NCI-H2171 treated with DMSO at 0.1 percent for 48 hours (cell line): ENCODE measurements around the gene YWHAH.

Experiments
- DNase-seq: peaks from one replicate; lab custom pipeline; 2025; lab: John Stamatoyannopoulos, UW

The YWHAH gene

DNA sequence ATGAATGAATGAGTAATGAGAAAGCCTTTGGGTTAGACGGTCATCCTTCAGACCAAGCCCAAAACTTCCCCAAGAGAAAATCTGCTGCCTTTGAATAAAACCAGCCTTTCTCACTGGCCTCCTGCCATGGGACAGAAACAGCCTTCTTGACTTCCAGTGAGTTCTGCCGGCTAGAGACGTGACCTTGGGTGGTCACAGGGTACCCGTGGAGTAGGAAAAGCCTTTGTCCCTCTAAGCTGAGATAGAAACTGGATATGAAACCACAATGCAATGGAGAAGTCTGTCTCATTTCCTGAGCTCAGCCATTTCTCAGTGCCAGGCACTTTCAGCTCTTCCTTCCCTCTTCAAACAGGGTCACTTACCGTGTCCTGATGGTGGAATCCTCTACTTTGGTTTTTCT is 21.2 kb upstream of the YWHAH start:
- DNase-seq, result no peak

- DNase-seq, result no peak
Observed at GRCh38 chr22:31923747-31924146, 20.6 kb upstream of the YWHAH start.

- no peak for DNase-seq
Observed at GRCh38 chr22:31925056-31925455, 19.3 kb upstream of the YWHAH start.

DNA sequence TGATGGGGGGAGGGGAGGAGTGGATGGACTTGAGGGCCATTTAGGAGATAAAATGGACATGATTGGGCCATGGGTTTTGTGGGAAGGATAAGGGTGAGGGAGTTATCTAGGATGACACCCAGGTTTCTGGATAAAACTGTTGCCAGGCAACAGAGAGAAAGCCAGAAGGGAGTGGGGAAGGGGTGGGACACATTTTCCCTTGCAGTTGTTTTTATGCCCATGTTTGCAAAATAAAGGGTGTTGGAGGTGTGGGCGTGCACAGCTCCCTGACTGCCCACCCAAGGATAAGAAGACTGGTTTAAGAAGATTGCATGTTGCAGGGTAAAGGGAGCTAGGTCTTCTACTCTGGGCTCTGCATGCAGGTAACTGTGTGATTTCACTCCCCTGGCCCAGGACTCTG is 18.3 kb upstream of the YWHAH start:
- DNase-seq, result no peak

DNA sequence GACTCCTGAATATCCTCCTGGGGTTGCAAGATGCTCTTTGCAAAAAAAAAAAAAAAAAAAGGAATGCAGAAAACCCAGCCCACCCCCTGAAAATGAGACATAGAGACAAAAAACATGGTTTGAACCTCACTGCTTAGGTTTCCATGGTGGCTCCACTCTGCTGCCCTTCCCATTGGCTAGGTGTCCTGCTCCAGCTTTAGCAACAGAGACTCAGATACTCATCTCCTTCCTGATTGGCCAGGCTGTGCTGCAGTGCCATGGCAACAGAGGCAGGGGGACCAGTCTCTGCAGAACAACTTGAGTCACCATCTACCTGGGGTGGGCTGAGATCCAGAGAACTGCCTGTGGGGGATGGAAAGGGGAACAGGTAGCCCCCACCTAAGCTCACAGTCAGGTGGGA is 17.4 kb upstream of the YWHAH start:
- no peak for DNase-seq

DNA sequence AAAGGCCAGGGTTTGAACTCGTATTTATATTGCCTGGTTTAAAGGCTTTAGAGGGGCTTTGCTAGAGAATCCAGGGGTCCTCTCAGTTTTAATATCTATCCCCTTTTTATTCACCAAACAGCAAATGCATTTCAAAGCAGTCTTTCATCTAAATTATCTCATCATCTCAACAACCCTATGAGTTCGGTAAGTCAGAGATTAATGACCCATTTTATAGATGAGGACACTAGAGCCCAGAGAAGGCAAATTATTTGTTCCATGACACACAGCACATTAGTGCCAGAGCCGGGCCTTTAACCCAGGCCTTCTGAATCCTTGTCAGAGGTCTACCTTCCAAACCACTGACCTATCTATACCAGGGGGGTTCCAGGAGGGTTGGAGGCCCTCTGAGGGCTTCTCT is 16.8 kb upstream of the YWHAH start:
- DNase-seq, result no peak

DNA sequence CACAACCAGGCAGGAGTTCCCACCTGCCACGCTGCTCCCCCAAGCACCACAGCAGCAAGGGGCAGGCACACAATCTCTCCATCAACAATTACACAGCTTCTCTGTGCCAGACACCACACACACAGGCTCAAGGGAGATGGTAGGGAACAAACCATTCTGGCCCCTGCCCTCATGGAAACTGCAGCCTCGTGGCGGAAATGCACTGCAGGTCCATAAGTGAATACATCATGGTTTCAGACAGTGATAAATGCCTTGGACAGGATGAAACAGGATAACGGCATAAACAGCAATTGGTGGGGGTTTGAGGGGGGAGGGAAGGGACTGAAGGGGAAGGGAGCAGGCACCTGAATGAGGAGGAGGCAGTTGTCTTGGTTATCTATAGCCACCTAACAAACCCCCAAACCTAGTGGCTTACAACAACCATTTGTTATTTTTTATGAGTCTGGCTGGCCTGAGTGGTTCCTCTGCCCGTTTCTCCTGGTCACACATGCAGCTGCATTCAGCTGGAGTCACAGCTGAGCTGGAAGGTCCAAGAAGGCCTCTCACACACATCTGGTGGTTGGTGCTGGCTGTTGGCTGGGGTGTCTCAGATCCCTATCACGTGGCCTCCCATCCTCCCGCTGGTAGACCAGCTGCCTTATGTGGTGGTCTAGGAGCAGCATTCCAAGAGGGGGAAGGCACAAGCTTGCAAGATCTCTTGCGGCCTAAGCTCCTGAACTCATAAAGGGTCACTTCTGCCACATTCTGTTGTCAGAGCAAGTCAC is 15.0 kb upstream of the YWHAH start:
- no peak for DNase-seq

DNA sequence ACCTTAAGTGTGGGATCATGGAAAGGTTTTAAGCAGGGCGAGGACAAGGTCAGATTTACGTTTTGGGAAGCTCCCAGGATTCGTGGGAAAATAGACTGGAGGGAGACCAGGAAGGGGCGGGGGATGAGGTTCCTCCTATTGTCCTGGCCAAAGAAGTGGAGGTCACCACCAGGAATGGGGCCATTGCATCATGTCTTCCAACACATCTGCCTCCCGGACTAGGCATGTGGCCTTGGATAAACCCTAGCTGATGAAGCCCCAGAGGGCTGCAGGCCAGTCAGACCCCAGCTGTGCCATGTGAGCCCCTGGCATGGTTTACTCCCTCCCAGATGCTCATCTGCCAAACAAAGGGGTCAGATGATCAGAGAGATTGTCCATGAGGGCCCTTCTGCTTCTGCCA is 11.5 kb upstream of the YWHAH start:
- DNase-seq, result no peak

DNA sequence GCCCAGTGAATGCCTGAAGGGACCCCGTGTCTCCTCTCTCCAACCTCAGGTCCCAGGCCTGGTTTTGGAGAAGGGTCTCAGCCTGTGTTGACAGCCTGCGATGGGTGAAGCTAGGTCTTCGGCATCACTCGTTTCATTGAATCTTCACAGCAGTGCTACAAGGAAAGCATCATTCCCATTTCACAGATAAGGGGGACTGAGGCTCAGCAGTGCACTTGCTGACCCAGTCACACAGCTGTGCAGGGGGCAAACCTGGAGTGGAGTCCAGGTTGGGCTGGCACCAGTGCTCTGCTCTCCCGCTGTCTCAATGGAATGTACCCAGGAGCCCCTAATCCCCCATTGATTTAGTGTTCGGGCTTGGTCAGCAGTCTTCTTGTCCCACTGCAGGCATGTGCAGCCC is 10.9 kb upstream of the YWHAH start:
- no peak for DNase-seq

DNA sequence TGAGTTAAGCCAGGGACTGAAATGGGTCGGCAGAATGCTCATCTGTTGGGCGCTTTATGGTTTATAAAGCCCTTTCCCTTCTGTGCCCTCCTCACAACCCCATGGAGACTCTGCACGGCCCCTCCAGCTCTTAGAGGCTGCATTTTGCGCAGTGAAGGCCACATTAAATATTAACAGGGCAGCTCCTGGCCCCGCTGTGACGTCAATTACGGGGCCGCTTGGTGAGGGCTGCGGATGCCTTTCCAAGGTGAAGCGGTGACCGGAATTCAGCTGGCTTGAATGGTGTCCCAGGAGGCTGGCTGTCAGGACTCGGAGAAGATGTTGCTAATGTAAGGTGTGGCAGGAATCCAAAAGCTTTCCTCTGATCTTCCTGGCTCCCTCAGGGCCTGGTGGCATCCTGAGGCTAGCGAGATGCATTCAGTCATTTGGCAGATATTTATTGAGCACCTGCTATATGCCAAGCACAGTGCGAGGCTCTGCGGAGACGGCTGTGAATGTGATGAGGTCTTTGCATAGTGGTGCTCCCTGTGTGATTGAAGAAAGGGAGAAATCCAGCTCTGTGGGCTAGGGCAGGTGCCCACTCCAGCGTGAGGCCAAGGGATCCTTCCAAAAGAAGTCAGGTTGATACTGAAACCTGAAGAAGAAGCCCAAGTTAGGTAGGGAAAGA is 10.4 kb upstream of the YWHAH start:
- peak; percentile 36 for DNase-seq

DNA sequence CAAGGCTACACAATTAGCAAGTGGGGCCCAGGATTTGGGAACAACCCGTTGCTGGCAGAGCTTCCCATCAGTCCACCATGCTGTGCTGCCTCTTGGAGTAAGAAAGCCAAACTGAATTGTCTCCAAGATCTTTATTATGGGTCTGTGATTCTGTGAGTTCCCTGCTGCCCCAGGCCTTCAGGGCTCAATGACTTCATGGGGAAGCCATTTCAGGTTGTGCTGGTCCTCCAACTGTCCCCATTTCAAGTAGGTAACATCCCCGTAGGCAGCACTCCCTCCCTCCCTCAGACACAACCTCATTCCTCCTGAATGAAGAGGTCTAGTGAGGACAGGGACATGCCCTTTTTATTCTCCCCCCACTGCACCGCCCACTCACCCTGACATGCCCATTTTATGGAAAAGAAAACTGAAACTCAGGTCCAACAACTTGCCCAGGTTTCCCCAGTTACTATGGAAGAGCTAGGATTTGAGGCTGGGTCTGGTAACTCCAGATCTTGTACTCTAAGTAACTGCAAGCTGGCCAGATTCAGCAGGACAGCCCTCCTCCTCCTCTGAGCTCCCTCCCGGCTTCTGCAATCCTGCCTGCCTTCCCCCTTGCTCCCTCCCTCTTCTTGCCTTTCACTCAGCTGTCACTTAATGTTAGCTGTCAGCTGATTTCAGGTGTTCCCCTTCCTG is 8.2 kb upstream of the YWHAH start:
- DNase-seq, result no peak

DNA sequence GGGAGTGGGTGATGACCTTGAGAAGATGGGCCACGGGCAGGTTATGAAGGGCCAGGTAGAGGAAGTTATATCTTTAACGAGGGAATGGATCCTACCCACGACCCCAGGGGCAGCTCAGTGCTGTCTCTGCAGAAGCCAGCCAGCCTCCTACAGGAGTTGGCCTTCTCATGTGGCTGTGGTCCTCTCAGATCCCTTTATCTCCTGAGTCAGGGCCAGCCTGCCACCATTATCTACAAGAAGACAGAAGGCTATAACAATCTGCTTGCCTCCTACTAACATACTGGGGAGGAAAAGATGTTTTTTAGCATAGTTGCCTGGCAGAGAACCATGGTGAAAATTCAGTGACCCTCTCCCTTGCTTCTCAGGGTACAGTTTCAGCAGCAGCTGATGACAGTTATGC is 7.0 kb upstream of the YWHAH start:
- no peak for DNase-seq

GRCh38 chr22:31938296-31938695 is 6.0 kb upstream of the YWHAH start:
- no peak for DNase-seq

GRCh38 chr22:31940506-31940905 is 3.8 kb upstream of the YWHAH start:
- no peak for DNase-seq

- DNase-seq, result no peak
Observed at GRCh38 chr22:31942091-31942490, 2.2 kb upstream of the YWHAH start.

GRCh38 chr22:31943206-31943977 is 943 bp upstream of the YWHAH start:
- no peak for DNase-seq

DNA sequence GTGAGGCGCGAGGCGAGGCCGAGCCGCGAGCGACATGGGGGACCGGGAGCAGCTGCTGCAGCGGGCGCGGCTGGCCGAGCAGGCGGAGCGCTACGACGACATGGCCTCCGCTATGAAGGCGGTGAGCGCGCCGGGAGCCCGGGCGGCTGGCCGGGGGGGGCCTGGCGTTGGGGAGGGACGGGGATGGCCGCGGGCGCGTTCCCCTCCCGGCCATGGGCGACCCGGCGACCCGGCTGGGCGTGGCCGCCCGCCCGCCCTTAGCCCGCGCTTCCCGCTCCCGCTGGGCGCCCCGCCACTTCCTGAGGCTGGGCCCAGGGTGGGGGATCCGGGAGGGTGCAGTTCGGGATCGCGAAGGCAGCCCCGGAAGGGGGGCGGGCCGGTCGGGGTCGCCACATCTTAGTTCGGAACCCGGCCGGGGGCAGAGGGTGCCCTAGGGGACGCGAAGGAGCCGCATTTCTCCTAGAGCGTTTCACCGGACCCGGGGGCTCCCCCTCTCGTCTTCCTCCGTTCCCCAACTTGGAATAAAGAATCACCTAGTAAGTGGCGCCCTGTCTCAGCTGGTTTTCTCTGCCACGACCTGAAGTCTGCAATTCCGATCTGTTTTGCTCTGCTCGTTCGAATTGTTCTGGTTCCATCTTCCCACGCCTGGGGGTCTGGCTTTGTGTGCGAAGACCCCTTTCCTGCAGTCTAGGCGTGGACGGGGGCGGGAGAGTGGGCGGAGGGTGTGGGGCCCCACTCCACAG is 536 bp downstream of the YWHAH start:
- no peak for DNase-seq

DNA sequence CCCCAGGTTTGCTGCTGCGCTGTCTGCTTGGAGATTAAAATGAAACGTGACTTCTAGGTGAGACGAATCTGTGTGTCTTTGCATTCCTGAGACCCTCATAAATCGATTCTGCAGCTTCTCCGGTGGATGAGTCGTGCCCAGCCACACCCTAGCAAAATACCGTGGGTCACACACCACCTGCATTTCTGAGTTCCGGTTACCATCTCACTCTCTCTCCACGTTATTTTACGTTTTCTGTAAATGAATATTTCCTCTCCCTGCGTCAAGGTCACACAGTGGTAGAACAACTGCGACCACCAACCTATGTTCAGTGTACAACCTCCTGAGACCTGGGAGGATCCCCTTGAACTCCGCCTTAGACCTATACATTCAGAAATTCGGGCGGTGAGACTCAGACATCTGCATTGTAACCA is 1.1 kb downstream of the YWHAH start:
- no peak for DNase-seq

DNA sequence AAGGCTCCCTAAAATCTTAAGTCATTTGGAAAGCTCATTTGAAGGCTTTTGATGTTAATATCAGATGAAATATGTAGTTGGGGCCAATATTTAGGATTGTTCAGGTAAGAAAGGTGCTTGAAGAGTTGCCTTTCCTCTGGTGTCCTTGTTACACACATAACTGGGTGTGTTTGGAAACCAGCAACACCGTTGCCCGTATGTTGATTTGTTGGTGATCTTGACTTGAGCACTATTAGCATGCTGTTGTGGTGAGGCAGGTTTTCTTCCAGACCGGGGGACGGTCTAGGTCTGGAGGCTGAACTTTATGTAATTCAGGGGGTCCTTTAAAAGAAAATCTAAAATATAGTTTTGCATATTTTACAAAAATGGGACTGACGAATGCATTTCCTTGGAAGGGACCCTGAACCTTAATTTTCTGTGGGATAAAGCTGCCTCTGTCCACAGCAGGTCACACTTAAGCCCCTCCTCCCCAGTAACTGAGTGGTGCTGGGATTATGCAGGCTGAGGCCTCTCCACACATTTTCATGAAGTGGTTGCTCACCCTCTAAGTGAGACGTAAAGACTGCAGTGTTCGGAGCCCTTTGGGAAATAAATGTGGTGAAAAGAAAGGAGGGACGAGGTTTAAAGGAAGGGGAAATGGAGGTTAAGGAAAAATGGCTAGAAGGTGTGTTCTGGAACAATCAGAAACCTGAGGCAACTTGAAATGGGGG is 1.8 kb downstream of the YWHAH start:
- DNase-seq, result no peak

GRCh38 chr22:31947296-31947695 is 3.0 kb downstream of the YWHAH start:
- DNase-seq, result peak; percentile 26

DNA sequence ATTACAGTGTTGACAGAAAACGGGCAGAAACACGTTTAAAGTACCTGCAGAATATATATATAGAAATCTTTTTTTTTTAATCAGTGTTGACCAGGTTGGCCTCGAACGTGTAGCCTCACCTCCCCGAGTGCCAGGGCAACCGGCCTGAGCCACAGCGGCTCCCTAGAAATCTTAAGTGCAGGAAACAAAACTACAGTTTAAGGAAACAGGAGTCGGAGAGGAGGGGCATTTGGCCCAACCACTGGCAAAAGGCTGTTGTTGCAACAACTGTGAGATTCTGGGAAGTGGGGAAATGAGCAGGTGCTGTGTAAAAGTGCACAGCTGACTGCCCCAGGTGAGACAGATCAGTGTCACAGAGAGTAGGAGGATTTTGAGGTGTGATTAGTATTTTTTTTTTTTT is 3.7 kb downstream of the YWHAH start:
- no peak for DNase-seq
